GM23338 (cell line): Measurements from ENCODE around the gene RAPGEF5. TPM values are rescaled to one million over a fixed set of nuclear protein-coding genes. Genes with fewer than 3 reads are reported as not detected.

Source experiments
- ATAC-seq: fragments of 200-7000 bp; cut with Tn5 transposase; 3 replicates; pipeline ENCODE4 v1.9.1; 2020
- DNase-seq: peaks from one replicate; pipeline ENCODE4 v3.0.0-alpha.2; 2015; ENCODE audit warnings: low spot score
- H2AFZ ChIP-seq: fragments of 200-600 bp; sonication (generic); 2 replicates; pipeline ENCODE4 v1.8.0; 2016; ENCODE audit warnings: antibody characterized with exemption, mild to moderate bottlenecking, moderate library complexity
- H3F3A ChIP-seq: fragments of 200-600 bp; sonication (generic); replicated peaks from 2 replicates; pipeline ENCODE4 v1.8.0; 2017; ENCODE audit warnings: antibody characterized with exemption, mixed run types, low read depth
- H3K27ac ChIP-seq: fragments of 200-600 bp; sonication (generic); 2 replicates; pipeline ENCODE4 v1.6.1; 2016; ENCODE audit warnings: low read depth
- H3K27me3 ChIP-seq: fragments of 200-600 bp; sonication (generic); 2 replicates; pipeline ENCODE4 v1.8.0; 2016; ENCODE audit warnings: mild to moderate bottlenecking, mixed run types, moderate library complexity; ENCODE audit not compliant: insufficient read depth
- H3K36me3 ChIP-seq: fragments of 200-600 bp; sonication (generic); 2 replicates; pipeline ENCODE4 v1.8.0; 2016; ENCODE audit warnings: mild to moderate bottlenecking; ENCODE audit not compliant: insufficient read depth
- H3K4me1 ChIP-seq: fragments of 200-600 bp; sonication (generic); 2 replicates; pipeline ENCODE4 v1.8.0; 2016; ENCODE audit warnings: mild to moderate bottlenecking, moderate library complexity; ENCODE audit not compliant: insufficient read depth
- H3K4me2 ChIP-seq: fragments of 200-600 bp; sonication (generic); 2 replicates; pipeline ENCODE4 v1.7.1; 2017; ENCODE audit warnings: mixed run types
- H3K4me3 ChIP-seq: fragments of 200-600 bp; sonication (generic); 2 replicates; pipeline ENCODE4 v1.6.1; 2016; ENCODE audit warnings: mixed run types
- H3K79me2 ChIP-seq: fragments of 200-600 bp; sonication (generic); replicated peaks from 2 replicates; pipeline ENCODE4 v1.8.0; 2017; ENCODE audit warnings: mild to moderate bottlenecking; ENCODE audit not compliant: insufficient read depth
- H3K9me2 ChIP-seq: fragments of 200-600 bp; sonication (generic); 2 replicates; pipeline ENCODE4 v1.8.0; 2017; ENCODE audit not compliant: insufficient read depth
- H4K20me1 ChIP-seq: fragments of 200-600 bp; sonication (generic); replicated peaks from 2 replicates; pipeline ENCODE4 v1.8.0; 2017; ENCODE audit warnings: mild to moderate bottlenecking; ENCODE audit not compliant: insufficient read depth
- H3K27ac Mint-ChIP-seq: 2 replicates; pipeline ENCODE4 v1.8.0; 2020; ENCODE audit warnings: inconsistent platforms, mild to moderate bottlenecking, moderate library complexity, mixed read lengths
- H3K27me3 Mint-ChIP-seq: 3 replicates; pipeline ENCODE4 v1.8.0; 2022; ENCODE audit warnings: low read depth, mild to moderate bottlenecking, moderate library complexity, mixed read lengths, inconsistent platforms; ENCODE audit not compliant: insufficient read depth, poor library complexity
- H3K36me3 Mint-ChIP-seq: 3 replicates; pipeline ENCODE4 v1.8.0; 2021; ENCODE audit warnings: low read depth, mild to moderate bottlenecking, inconsistent platforms, moderate library complexity, mixed read lengths
- H3K4me1 Mint-ChIP-seq: 3 replicates; pipeline ENCODE4 v1.8.0; 2020; ENCODE audit warnings: mild to moderate bottlenecking, inconsistent platforms, mixed read lengths
- H3K4me3 Mint-ChIP-seq: 3 replicates; pipeline ENCODE4 v1.8.0; 2021; ENCODE audit warnings: moderate library complexity, mild to moderate bottlenecking, inconsistent platforms, mixed read lengths
- H3K9me3 Mint-ChIP-seq: 3 replicates; pipeline ENCODE4 v1.8.0; 2020; ENCODE audit warnings: moderate library complexity, mild to moderate bottlenecking, inconsistent platforms, mixed read lengths
- CREB1 ChIP-seq: fragments of 250-450 bp; sonication (Bioruptor Pico); IDR thresholded peaks from 2 replicates; pipeline ENCODE4 v1.5.0; 2020; ENCODE audit warnings: low read depth, mild to moderate bottlenecking, moderate library complexity
- EZH2 ChIP-seq: fragments of 200-600 bp; sonication (generic); IDR thresholded peaks from one replicate; pipeline ENCODE4 v1.8.0; 2017; ENCODE audit warnings: antibody characterized with exemption, mild to moderate bottlenecking, low read depth; ENCODE audit not compliant: unreplicated experiment
- EZH2phosphoT487 ChIP-seq: fragments of 200-600 bp; sonication (generic); IDR thresholded peaks from one replicate; pipeline ENCODE4 v1.8.1; 2018; ENCODE audit warnings: antibody characterized with exemption; ENCODE audit not compliant: unreplicated experiment
- JUNB ChIP-seq: IDR thresholded peaks from one replicate; pipeline ENCODE4 v1.6.1; 2016; ENCODE audit warnings: antibody characterized with exemption; ENCODE audit not compliant: unreplicated experiment
- NANOG ChIP-seq: IDR thresholded peaks from 2 replicates; pipeline ENCODE4 v1.6.1; 2016; ENCODE audit warnings: antibody characterized with exemption, borderline replicate concordance
- POLR2AphosphoS5 ChIP-seq: IDR thresholded peaks from 2 replicates; pipeline ENCODE4 v1.6.1; 2016; ENCODE audit warnings: antibody characterized with exemption, low read depth
- STAT1 ChIP-seq: IDR thresholded peaks from one replicate; pipeline ENCODE4 v1.6.1; 2016; ENCODE audit warnings: antibody characterized with exemption; ENCODE audit not compliant: unreplicated experiment
- ZNF114 ChIP-seq: fragments of 250-450 bp; sonication (Bioruptor Pico); IDR thresholded peaks from 2 replicates; pipeline ENCODE4 v1.5.0; 2020; ENCODE audit warnings: mild to moderate bottlenecking, moderate library complexity
- ZNF331 ChIP-seq: fragments of 250-450 bp; sonication (Bioruptor Pico); IDR thresholded peaks from 2 replicates; pipeline ENCODE4 v1.5.0; 2020; ENCODE audit warnings: low read depth, mild to moderate bottlenecking, moderate library complexity
- polyA plus RNA-seq: library from polyadenylated mRNA; unstranded; fragments of >200 nt; fragmentation: Nextera tagmentation; extraction: Ambion mirVana; gene quantifications from 2 replicates; pipeline ENCODE4 v1.2.1, GENCODE V29; 2016
- total RNA-seq: library from RNA; depleted of rRNA; stranded (reverse); fragments of >200 nt; shearing (Covaris generic); gene quantifications from 2 replicates; pipeline ENCODE4 v1.2.3, GENCODE V29; 2014
- TF ChIP-seq, protein P1 (sequence below), 2 experiments: fragments of 200-600 bp in 1 of 2; sonication (generic) in 1 of 2; conservative IDR thresholded peaks; 2 replicates each; pipeline versions ENCODE4 v1.5.1 to v1.6.1; 2016 to 2017; ENCODE audit warnings: antibody characterized with exemption in 2 of 2, low read depth in 2 of 2, mild to moderate bottlenecking in 2 of 2, moderate library complexity in 1 of 2
- TF ChIP-seq, protein P2 (sequence below): fragments of 250-450 bp; sonication (Bioruptor Pico); IDR thresholded peaks from 2 replicates; pipeline ENCODE4 v1.5.0; 2020; ENCODE audit warnings: mild to moderate bottlenecking, moderate library complexity
- TF ChIP-seq, protein P3 (sequence below): IDR thresholded peaks from one replicate; pipeline ENCODE4 v1.6.1; 2018; ENCODE audit warnings: antibody characterized with exemption; ENCODE audit not compliant: unreplicated experiment
- TF ChIP-seq, protein P4 (sequence below): IDR thresholded peaks from 2 replicates; pipeline ENCODE4 v1.6.1; 2016; ENCODE audit warnings: antibody characterized with exemption

RAPGEF5 gene
- total and polyA plus RNA-seq, 2 experiments from 2014 or later = 6.3 to 13.1 TPM

DNA sequence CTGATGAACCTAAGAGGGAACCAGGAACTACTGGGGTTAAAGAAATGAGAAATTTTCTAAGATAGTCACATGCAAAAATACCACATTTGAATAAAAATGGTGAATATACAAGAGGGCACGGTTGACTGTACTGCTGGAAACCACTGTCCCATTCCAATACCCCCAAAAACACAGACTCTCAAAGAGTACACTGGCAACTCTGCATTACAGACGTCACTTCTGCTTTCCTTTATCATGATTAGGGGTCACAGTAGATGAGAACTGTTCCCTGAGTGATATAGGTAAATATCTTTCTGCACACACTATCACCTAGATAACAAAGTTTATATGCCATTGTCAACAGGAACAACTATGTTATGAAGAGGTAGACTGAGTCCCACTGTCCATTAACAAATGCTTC is 69.5 kb downstream of the RAPGEF5 start:
- no peak overlapping the region for H3K4me2 ChIP-seq
- no peaks in the 10 kb centered on the region for H3F3A ChIP-seq
- H3K36me3 ChIP-seq = peaks cover 3% of the 10 kb centered on the region; the same call in 1 of the 2 replicates
- no peak overlapping the region for H3K27ac ChIP-seq
- H4K20me1 ChIP-seq = no peaks in the 10 kb centered on the region
- no peak overlapping the region for H3K4me3 Mint-ChIP-seq
- TF ChIP-seq CREB1 (CRISPR knock-in tag) = no peak
- TF ChIP-seq ZNF114 (CRISPR knock-in tag) = no peak
- TF ChIP-seq EZH2 = no peak
- TF ChIP-seq STAT1 = no peak
- TF ChIP-seq, protein P1, sequence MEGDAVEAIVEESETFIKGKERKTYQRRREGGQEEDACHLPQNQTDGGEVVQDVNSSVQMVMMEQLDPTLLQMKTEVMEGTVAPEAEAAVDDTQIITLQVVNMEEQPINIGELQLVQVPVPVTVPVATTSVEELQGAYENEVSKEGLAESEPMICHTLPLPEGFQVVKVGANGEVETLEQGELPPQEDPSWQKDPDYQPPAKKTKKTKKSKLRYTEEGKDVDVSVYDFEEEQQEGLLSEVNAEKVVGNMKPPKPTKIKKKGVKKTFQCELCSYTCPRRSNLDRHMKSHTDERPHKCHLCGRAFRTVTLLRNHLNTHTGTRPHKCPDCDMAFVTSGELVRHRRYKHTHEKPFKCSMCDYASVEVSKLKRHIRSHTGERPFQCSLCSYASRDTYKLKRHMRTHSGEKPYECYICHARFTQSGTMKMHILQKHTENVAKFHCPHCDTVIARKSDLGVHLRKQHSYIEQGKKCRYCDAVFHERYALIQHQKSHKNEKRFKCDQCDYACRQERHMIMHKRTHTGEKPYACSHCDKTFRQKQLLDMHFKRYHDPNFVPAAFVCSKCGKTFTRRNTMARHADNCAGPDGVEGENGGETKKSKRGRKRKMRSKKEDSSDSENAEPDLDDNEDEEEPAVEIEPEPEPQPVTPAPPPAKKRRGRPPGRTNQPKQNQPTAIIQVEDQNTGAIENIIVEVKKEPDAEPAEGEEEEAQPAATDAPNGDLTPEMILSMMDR (conservative IDR thresholded peaks at IDR 0.05; ENCODE audit: low read depth in 2 of 2) = no peak
- no peak for TF ChIP-seq EZH2phosphoT487
- TF ChIP-seq, protein P2, sequence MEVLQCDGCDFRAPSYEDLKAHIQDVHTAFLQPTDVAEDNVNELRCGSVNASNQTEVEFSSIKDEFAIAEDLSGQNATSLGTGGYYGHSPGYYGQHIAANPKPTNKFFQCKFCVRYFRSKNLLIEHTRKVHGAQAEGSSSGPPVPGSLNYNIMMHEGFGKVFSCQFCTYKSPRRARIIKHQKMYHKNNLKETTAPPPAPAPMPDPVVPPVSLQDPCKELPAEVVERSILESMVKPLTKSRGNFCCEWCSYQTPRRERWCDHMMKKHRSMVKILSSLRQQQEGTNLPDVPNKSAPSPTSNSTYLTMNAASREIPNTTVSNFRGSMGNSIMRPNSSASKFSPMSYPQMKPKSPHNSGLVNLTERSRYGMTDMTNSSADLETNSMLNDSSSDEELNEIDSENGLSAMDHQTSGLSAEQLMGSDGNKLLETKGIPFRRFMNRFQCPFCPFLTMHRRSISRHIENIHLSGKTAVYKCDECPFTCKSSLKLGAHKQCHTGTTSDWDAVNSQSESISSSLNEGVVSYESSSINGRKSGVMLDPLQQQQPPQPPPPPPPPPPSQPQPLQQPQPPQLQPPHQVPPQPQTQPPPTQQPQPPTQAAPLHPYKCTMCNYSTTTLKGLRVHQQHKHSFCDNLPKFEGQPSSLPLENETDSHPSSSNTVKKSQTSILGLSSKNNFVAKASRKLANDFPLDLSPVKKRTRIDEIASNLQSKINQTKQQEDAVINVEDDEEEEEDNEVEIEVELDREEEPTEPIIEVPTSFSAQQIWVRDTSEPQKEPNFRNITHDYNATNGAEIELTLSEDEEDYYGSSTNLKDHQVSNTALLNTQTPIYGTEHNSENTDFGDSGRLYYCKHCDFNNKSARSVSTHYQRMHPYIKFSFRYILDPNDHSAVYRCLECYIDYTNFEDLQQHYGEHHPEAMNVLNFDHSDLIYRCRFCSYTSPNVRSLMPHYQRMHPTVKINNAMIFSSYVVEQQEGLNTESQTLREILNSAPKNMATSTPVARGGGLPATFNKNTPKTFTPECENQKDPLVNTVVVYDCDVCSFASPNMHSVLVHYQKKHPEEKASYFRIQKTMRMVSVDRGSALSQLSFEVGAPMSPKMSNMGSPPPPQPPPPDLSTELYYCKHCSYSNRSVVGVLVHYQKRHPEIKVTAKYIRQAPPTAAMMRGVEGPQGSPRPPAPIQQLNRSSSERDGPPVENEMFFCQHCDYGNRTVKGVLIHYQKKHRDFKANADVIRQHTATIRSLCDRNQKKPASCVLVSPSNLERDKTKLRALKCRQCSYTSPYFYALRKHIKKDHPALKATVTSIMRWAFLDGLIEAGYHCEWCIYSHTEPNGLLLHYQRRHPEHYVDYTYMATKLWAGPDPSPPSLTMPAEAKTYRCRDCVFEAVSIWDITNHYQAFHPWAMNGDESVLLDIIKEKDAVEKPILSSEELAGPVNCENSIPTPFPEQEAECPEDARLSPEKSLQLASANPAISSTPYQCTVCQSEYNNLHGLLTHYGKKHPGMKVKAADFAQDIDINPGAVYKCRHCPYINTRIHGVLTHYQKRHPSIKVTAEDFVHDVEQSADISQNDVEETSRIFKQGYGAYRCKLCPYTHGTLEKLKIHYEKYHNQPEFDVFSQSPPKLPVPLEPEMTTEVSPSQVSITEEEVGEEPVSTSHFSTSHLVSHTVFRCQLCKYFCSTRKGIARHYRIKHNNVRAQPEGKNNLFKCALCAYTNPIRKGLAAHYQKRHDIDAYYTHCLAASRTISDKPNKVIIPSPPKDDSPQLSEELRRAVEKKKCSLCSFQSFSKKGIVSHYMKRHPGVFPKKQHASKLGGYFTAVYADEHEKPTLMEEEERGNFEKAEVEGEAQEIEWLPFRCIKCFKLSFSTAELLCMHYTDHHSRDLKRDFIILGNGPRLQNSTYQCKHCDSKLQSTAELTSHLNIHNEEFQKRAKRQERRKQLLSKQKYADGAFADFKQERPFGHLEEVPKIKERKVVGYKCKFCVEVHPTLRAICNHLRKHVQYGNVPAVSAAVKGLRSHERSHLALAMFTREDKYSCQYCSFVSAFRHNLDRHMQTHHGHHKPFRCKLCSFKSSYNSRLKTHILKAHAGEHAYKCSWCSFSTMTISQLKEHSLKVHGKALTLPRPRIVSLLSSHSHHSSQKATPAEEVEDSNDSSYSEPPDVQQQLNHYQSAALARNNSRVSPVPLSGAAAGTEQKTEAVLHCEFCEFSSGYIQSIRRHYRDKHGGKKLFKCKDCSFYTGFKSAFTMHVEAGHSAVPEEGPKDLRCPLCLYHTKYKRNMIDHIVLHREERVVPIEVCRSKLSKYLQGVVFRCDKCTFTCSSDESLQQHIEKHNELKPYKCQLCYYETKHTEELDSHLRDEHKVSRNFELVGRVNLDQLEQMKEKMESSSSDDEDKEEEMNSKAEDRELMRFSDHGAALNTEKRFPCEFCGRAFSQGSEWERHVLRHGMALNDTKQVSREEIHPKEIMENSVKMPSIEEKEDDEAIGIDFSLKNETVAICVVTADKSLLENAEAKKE (CRISPR knock-in tag) = no peak
- TF ChIP-seq, protein P3, sequence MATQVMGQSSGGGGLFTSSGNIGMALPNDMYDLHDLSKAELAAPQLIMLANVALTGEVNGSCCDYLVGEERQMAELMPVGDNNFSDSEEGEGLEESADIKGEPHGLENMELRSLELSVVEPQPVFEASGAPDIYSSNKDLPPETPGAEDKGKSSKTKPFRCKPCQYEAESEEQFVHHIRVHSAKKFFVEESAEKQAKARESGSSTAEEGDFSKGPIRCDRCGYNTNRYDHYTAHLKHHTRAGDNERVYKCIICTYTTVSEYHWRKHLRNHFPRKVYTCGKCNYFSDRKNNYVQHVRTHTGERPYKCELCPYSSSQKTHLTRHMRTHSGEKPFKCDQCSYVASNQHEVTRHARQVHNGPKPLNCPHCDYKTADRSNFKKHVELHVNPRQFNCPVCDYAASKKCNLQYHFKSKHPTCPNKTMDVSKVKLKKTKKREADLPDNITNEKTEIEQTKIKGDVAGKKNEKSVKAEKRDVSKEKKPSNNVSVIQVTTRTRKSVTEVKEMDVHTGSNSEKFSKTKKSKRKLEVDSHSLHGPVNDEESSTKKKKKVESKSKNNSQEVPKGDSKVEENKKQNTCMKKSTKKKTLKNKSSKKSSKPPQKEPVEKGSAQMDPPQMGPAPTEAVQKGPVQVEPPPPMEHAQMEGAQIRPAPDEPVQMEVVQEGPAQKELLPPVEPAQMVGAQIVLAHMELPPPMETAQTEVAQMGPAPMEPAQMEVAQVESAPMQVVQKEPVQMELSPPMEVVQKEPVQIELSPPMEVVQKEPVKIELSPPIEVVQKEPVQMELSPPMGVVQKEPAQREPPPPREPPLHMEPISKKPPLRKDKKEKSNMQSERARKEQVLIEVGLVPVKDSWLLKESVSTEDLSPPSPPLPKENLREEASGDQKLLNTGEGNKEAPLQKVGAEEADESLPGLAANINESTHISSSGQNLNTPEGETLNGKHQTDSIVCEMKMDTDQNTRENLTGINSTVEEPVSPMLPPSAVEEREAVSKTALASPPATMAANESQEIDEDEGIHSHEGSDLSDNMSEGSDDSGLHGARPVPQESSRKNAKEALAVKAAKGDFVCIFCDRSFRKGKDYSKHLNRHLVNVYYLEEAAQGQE = no peak
- TF ChIP-seq, protein P4, sequence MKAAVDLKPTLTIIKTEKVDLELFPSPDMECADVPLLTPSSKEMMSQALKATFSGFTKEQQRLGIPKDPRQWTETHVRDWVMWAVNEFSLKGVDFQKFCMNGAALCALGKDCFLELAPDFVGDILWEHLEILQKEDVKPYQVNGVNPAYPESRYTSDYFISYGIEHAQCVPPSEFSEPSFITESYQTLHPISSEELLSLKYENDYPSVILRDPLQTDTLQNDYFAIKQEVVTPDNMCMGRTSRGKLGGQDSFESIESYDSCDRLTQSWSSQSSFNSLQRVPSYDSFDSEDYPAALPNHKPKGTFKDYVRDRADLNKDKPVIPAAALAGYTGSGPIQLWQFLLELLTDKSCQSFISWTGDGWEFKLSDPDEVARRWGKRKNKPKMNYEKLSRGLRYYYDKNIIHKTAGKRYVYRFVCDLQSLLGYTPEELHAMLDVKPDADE = no peak
- TF ChIP-seq JUNB = no peak
- TF ChIP-seq NANOG = no peak
- no peak for TF ChIP-seq POLR2AphosphoS5
- TF ChIP-seq ZNF331 (CRISPR knock-in tag) = no peak
- H3K36me3 Mint-ChIP-seq = peaks cover 32% of the 10 kb centered on the region
- no peaks in the 10 kb centered on the region for H3K79me2 ChIP-seq
- DNase-seq (no peak), ATAC-seq (no peak)
- H3K27me3 ChIP-seq = no peaks in the 10 kb centered on the region
- no peaks in the 10 kb centered on the region for H3K4me1 ChIP-seq
- H3K27me3 Mint-ChIP-seq = peaks cover 2% of the 10 kb centered on the region
- no peaks in the 10 kb centered on the region; the same call in 2 of the 3 replicates for H3K4me1 Mint-ChIP-seq
- H3K9me2 ChIP-seq = no peaks in the 10 kb centered on the region; the same call in 1 of the 2 replicates
- H2AFZ ChIP-seq = no peak overlapping the region
- H3K9me3 Mint-ChIP-seq = no peaks in the 10 kb centered on the region
- no peak overlapping the region for H3K27ac Mint-ChIP-seq
- no peak overlapping the region for H3K4me3 ChIP-seq
